ENCODE measurements around the gene PHF10. TPM values are rescaled to one million over a fixed set of nuclear protein-coding genes. Genes with fewer than 3 reads are reported as not detected.
A peak's percentile ranks its signal among the peaks of the same experiment; 100 is the strongest.

Gene PHF10
- total and polyA plus RNA-seq, 8 donors, result 10.4 to 115 (median 38.2) TPM

GRCh38 chr6:169726049-169726400 is 1.7 kb upstream of the PHF10 start:
- 96 to 100% (median 97%) methylated on average over 1 of the region's 1 CpG for WGBS, 5 donors
- Histone ChIP-seq H3K4me3 (no peak overlapping the region), H3K27me3 (no peaks in the 10 kb centered on the region), H3K9me3 (no peaks in the 10 kb centered on the region), H3K36me3 (no peaks in the 10 kb centered on the region), H3K27ac (peak overlapping the region in 3 of 5 donors; percentile 92 to 99 (median 97)), H3K4me1 (peaks cover 22 to 34% (median 27%) of the 10 kb centered on the region in 4 donors)
- DNase-seq, result no peak
- intact Hi-C loops (cut with DNase I; ENCODE audit: low total_unique reads), result no loop called here
- TF ChIP-seq POLR2A (IDR thresholded peaks at IDR 0.05), result no peak

GRCh38 chr6:169725125-169726048 is 1.1 kb upstream of the PHF10 start:
- 20 to 28% (median 22%) methylated on average over 29 of the region's 29 CpGs for WGBS, 5 donors
- peak overlapping the region; percentile 92 to 100 (median 98) for H3K27ac ChIP-seq
- no peaks in the 10 kb centered on the region for H3K36me3 ChIP-seq
- peaks cover 22 to 40% (median 30%) of the 10 kb centered on the region in 4 donors for H3K4me1 ChIP-seq
- TF ChIP-seq CTCF (IDR thresholded peaks at IDR 0.05) (no peak), POLR2A (IDR thresholded peaks at IDR 0.05) (peak in 1 of 4 donors; percentile 34), POLR2AphosphoS5 (IDR thresholded peaks at IDR 0.05) (peak; percentile 13 to 81 (median 77)), EP300 (IDR thresholded peaks at IDR 0.05) (no peak)
- H3K27me3 ChIP-seq, result no peaks in the 10 kb centered on the region
- H3K4me3 ChIP-seq, result peak overlapping the region; percentile 76 to 81 (median 78)
- no peaks in the 10 kb centered on the region for H3K9me3 ChIP-seq
- DNase-seq, result peak; percentile 65 to 83
- intact Hi-C loops (cut with DNase I; ENCODE audit: low total_unique reads), result no loop called here

- no peak for TF ChIP-seq POLR2AphosphoS5 (IDR thresholded peaks at IDR 0.05)
- TF ChIP-seq CTCF (IDR thresholded peaks at IDR 0.05), result no peak
- TF ChIP-seq EP300 (IDR thresholded peaks at IDR 0.05), result no peak
- TF ChIP-seq POLR2A (IDR thresholded peaks at IDR 0.05), result no peak
- Histone ChIP-seq H3K36me3 (no peaks in the 10 kb centered on the region), H3K27ac (peak overlapping the region; percentile 78 to 100 (median 98)), H3K9me3 (no peaks in the 10 kb centered on the region), H3K4me3 (peak overlapping the region; percentile 77 to 86 (median 80)), H3K27me3 (no peaks in the 10 kb centered on the region), H3K4me1 (peaks cover 22 to 50% (median 36%) of the 10 kb centered on the region in 4 donors)
- intact Hi-C loops (cut with DNase I; ENCODE audit: low total_unique reads), result no loop called here
- WGBS, 5 donors, result 0 to 1% (median 0%) methylated on average over 8 to 75 of the region's 89 CpGs
- peak; percentile 33 to 75 for DNase-seq
Observed at GRCh38 chr6:169723991-169724493, 258 bp downstream of the PHF10 start.

GRCh38 chr6:169723200-169723909 is 945 bp downstream of the PHF10 start:
- Histone ChIP-seq H3K9me3 (no peaks in the 10 kb centered on the region), H3K4me3 (peak overlapping the region; percentile 72 to 86 (median 80)), H3K36me3 (peaks cover 0 to under 1% (median 0%) of the 10 kb centered on the region in 4 donors), H3K4me1 (peaks cover 22 to 57% (median 39%) of the 10 kb centered on the region in 4 donors), H3K27me3 (no peaks in the 10 kb centered on the region), H3K27ac (peak overlapping the region; percentile 86 to 99 (median 97))
- intact Hi-C loops (cut with DNase I; ENCODE audit: low total_unique reads), result no loop called here
- DNase-seq, result peak; percentile 80 to 92
- WGBS, 5 donors, result 0 to 1% (median 0%) methylated on average over 28 to 70 of the region's 70 CpGs
- peak in 2 of 3 donors; percentile 38 to 57 for TF ChIP-seq POLR2AphosphoS5 (IDR thresholded peaks at IDR 0.05)
- no peak for TF ChIP-seq POLR2A (IDR thresholded peaks at IDR 0.05)
